ENCODE data around the gene SERINC2.

The SERINC2 gene

DNA sequence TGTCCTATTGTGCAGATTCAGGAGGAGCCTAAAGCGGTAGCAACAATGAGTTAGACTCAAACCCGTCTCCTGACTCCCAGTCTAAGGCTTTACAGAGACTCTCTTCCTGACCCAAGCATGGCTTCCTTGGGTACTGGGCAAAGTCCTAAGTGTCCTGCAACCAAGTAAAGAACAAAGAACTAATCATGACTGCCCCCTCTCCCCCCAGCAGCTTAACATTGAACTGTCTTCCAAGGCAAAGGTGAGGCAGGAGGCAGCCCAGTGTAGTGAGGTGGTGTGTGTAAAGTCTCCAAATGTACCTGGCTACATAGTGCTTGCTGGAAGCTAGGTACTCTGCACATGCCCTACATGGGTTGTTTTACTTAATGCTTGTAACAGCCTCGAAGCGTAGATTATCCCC is 42.4 kb upstream of the SERINC2 start:
- Histone ChIP-seq H3K4me1 (ENCODE audit: control insufficient read depth in 1 of 2, insufficient read depth in 1 of 2, low read depth in 1 of 2, low read length in 1 of 2) (peaks cover 4 to 6% of the 10 kb centered on the region in 2 experiments), H3K27me3 (peaks cover 36% of the 10 kb centered on the region), H3K27ac (no peak overlapping the region), H3K36me3 (peaks cover 25% of the 10 kb centered on the region), H3K4me3 (ENCODE audit: low read depth in 1 of 2, low read length in 1 of 2) (no peak overlapping the region), H3K9me3 (no peaks in the 10 kb centered on the region)
- TF ChIP-seq, protein P1, sequence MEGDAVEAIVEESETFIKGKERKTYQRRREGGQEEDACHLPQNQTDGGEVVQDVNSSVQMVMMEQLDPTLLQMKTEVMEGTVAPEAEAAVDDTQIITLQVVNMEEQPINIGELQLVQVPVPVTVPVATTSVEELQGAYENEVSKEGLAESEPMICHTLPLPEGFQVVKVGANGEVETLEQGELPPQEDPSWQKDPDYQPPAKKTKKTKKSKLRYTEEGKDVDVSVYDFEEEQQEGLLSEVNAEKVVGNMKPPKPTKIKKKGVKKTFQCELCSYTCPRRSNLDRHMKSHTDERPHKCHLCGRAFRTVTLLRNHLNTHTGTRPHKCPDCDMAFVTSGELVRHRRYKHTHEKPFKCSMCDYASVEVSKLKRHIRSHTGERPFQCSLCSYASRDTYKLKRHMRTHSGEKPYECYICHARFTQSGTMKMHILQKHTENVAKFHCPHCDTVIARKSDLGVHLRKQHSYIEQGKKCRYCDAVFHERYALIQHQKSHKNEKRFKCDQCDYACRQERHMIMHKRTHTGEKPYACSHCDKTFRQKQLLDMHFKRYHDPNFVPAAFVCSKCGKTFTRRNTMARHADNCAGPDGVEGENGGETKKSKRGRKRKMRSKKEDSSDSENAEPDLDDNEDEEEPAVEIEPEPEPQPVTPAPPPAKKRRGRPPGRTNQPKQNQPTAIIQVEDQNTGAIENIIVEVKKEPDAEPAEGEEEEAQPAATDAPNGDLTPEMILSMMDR (IDR thresholded peaks at IDR 0.05) = no peak

DNA sequence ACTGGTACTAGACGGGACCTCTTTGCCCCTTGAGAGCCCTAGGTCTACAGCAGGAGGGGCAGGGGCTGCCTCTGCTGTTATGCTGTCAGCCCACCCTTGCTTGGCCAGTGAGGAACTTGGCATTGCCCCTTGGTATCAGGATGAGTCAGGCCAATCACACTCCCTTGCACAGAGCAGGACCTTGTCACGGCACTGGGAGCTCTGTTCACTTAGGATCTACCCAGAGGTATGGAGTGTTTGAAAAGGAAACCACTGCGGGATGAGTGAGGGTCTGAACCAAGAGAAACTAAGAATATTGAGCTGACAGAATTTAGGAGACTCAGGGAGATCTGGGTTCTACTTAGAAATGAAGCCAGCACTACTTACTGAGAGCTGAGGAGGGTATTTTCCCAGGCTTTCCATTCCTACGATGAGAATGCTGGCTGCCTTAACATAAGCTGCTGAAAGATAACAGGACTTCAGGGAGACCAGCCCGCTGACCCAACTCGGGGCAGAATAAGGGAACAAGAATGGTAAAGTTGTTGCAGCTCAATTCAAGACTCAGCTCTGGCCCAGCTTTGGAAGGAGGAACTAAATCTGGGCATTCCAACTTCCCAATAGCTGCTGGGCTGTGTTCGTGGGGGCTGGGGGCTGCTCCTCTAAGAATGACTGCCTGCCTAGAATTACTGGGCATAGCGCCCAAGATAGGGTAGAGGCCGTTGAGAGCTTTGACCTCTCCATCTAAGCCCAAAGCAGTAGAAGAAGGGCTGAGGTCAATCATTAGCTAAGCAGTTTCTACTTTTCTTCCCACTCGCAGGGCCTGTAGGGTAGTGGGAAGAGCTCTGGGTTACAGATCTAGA is 41.7 kb upstream of the SERINC2 start:
- Histone ChIP-seq H3K4me3 (ENCODE audit: low read depth in 1 of 2, low read length in 1 of 2) (no peak overlapping the region), H3K27ac (no peak overlapping the region), H3K4me1 (ENCODE audit: control insufficient read depth in 1 of 2, insufficient read depth in 1 of 2, low read depth in 1 of 2, low read length in 1 of 2) (peaks cover 4 to 6% of the 10 kb centered on the region in 2 experiments), H3K9me3 (no peaks in the 10 kb centered on the region), H3K27me3 (peaks cover 36% of the 10 kb centered on the region), H3K36me3 (peaks cover 19% of the 10 kb centered on the region)
- TF ChIP-seq, protein P1 (IDR thresholded peaks at IDR 0.05) = no peak

DNA sequence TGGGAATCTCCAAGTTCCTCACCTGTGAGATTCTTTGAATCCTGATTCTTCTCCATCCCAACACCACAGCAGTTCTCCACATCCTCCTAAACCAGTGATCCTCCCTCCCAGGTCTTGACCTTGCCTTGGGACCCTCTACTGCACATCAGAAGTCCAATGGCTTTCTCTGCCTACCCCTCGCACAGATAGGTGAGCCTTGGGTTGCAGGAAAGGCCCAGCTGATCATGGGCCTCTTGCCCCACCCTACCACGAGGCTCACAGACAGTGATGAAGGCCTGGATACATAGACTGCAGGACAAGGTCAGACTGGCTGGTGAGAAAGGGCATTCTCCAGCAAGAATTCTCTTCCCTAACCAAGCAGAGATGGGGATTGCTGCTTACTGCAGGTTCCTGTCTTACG is 41.0 kb upstream of the SERINC2 start:
- Histone ChIP-seq H3K27me3 (peaks cover 36% of the 10 kb centered on the region), H3K36me3 (peaks cover 12% of the 10 kb centered on the region), H3K4me1 (ENCODE audit: control insufficient read depth in 1 of 2, insufficient read depth in 1 of 2, low read depth in 1 of 2, low read length in 1 of 2) (peaks cover 4 to 6% of the 10 kb centered on the region in 2 experiments), H3K9me3 (no peaks in the 10 kb centered on the region), H3K4me3 (ENCODE audit: low read depth in 1 of 2, low read length in 1 of 2) (no peak overlapping the region), H3K27ac (no peak overlapping the region)
- TF ChIP-seq, protein P1 (IDR thresholded peaks at IDR 0.05) = no peak

GRCh38 chr1:31372751-31373055 is 40.3 kb upstream of the SERINC2 start:
- TF ChIP-seq, protein P1 (IDR thresholded peaks at IDR 0.05) = no peak
- Histone ChIP-seq H3K4me1 (ENCODE audit: control insufficient read depth in 1 of 2, insufficient read depth in 1 of 2, low read depth in 1 of 2, low read length in 1 of 2) (peaks cover 4 to 6% of the 10 kb centered on the region in 2 experiments), H3K9me3 (no peaks in the 10 kb centered on the region), H3K27ac (no peak overlapping the region), H3K4me3 (ENCODE audit: low read depth in 1 of 2, low read length in 1 of 2) (no peak overlapping the region), H3K36me3 (peaks cover 7% of the 10 kb centered on the region), H3K27me3 (peaks cover 36% of the 10 kb centered on the region)

DNA sequence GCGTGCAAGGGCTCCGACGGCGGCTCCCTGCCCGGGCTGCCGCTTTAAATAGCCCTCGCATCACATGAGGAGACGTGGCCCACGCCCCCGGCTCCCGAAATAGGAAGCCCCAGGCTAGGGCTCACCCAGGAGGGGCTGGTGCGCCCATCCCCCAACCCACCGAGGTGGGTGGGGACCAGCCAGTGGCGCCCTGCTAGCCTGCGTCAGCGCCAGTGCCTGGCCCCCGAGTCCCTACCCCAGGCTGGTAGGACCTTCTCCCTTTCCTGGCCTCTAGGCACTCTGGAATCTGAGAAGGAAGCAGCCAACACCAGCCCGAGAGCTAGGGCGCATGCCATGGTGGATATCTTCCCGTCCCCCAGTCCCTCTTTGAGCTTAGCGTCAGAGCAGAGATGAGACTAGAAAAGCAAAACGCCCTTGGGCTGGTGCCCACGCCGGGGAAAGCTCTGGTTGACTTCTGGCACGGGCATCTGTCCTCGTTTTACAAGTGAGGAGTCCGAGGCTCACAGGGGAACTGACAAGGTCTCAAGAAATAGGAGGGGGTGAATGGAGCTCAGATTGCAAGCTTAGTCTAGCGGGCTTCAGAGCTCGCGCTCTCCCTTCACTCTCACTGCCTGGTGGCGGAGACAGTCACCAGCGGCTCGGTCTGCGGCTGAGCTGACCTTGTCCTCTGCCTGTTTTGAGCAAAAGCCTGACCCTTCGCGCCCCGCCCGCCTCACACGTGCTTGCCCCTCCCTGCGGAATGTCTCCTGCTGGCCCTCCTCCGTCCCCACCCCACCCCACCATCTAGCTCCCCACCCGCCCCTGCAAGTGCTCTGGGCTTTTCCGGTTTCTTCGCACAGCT is 39.7 kb upstream of the SERINC2 start, which contains the start of gene FABP3:
Gene FABP3, minus strand, starts transcription at position 21 of the 841 bp plus-strand sequence. CDS start 62 bp downstream, outside the sequence.
- peaks cover 36% of the 10 kb centered on the region for H3K27me3 ChIP-seq
- no peaks in the 10 kb centered on the region for H3K9me3 ChIP-seq
- H3K36me3 ChIP-seq = peaks cover 4% of the 10 kb centered on the region
- no peak within 1 kb of the TSS for H3K27ac ChIP-seq
- H3K4me3 ChIP-seq (ENCODE audit: low read depth in 1 of 2, low read length in 1 of 2) = no peak within 1 kb of the TSS
- TF ChIP-seq, protein P1 (IDR thresholded peaks at IDR 0.05) = no peak
- peaks cover 4 to 6% of the 10 kb centered on the region in 2 experiments for H3K4me1 ChIP-seq (ENCODE audit: control insufficient read depth in 1 of 2, insufficient read depth in 1 of 2, low read depth in 1 of 2, low read length in 1 of 2)

Measured in neutrophil (primary cell).